ENCODE results near the gene RASSF7.

RASSF7 gene

GRCh38 chr11:529728-530411 is 30.9 kb upstream of the RASSF7 start:
- H3K4me3 Mint-ChIP-seq: no peak overlapping the region
- H3K4me1 Mint-ChIP-seq (ENCODE audit: low read depth): no peaks in the 10 kb centered on the region
- H3K9me3 Mint-ChIP-seq: no peaks in the 10 kb centered on the region
- H3K36me3 Mint-ChIP-seq (ENCODE audit: low read depth): peaks cover 8% of the 10 kb centered on the region
- H3K27me3 Mint-ChIP-seq: no peaks in the 10 kb centered on the region
- no peak overlapping the region for H3K27ac Mint-ChIP-seq

GRCh38 chr11:530960-531831 is 29.6 kb upstream of the RASSF7 start:
- H3K27me3 Mint-ChIP-seq: no peaks in the 10 kb centered on the region
- H3K27ac Mint-ChIP-seq: no peak overlapping the region
- H3K36me3 Mint-ChIP-seq (ENCODE audit: low read depth): peaks cover 8% of the 10 kb centered on the region
- peaks cover 2% of the 10 kb centered on the region for H3K4me1 Mint-ChIP-seq (ENCODE audit: low read depth)
- H3K4me3 Mint-ChIP-seq: no peak overlapping the region
- no peaks in the 10 kb centered on the region for H3K9me3 Mint-ChIP-seq

DNA sequence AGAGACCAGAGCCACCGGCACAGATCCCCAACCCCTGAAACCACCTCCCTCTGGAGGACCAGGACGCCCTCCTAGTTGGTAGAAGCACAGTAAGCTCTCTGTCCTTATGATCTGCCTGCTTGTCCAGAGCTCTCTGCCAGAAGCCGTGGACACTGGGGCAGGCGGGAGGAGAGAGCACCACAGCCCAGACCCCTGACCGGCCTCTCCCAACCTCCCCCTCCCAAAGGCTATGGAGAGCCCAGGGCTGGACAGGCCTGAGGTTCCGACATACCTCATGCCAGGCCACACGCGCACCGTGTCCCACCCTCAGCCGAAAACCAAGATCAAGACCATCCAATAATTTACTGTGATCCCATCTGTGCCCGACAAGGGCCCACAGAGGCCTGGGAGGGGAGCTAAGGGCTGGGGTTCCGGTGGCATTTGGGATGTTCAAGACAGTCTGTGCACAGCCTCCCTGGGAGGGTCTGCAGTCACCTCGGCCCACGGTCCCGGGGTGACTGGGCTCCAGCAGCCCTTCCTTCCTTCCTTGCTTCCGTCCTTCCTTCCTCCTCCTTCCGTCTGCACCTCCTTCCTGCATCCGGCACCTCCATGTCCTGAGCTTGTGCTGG is 28.7 kb upstream of the RASSF7 start:
- Mint-ChIP-seq H3K4me3 (no peak overlapping the region), H3K4me1 (ENCODE audit: low read depth) (peaks cover 5% of the 10 kb centered on the region), H3K27ac (no peak overlapping the region), H3K27me3 (no peaks in the 10 kb centered on the region), H3K36me3 (ENCODE audit: low read depth) (peaks cover 8% of the 10 kb centered on the region), H3K9me3 (no peaks in the 10 kb centered on the region)

DNA sequence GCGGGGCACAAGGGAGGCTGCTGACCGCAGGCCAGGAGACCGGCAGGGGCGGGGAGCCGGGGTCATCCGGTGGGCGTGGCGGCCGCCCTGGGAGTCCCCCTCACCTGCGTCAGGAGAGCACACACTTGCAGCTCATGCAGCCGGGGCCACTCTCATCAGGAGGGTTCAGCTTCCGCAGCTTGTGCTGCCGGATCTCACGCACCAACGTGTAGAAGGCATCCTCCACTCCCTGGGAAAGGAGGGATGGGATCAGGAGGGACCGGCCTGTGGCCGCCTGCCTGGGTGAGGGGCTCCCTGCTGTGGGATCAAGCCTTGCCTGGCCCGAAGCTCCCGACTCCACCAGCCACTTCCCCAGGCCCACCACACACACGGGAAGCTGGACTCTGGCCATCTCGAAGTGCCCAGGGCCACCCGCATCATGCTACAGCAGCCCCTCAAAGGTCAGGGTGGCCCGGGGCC is 28.2 kb upstream of the RASSF7 start:
- H3K27ac Mint-ChIP-seq: no peak overlapping the region
- H3K4me1 Mint-ChIP-seq (ENCODE audit: low read depth): peaks cover 5% of the 10 kb centered on the region
- H3K27me3 Mint-ChIP-seq: no peaks in the 10 kb centered on the region
- H3K36me3 Mint-ChIP-seq (ENCODE audit: low read depth): peaks cover 8% of the 10 kb centered on the region
- no peak overlapping the region for H3K4me3 Mint-ChIP-seq
- H3K9me3 Mint-ChIP-seq: no peaks in the 10 kb centered on the region

DNA sequence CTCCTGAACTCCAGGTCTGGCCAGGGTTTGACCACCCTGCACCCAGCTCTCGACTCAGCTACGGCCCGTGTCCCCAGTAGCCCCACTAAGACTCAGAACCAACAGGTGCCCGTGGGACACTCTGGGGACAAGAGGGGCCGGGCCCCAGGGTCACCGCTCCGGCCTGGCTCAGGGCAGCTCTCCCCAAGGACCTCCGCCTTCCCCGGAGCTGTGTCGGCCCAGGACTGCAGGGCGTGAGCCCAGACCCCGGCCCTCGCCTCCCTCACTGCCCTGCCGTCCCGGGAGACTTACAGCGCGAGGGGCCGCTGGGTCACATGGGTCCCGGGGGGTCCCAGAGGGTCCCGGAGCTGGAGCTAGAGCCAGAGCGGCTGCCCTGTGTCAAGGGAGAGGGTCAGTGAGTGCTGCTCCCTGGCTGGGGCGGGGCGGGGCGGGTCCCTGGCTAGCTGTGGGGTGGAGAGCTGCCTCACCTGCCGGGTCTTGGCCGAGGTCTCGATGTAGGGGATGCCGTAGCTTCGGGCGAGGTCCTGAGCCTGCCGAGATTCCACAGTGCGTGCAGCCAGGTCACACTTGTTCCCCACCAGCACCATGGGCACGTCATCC is 27.7 kb upstream of the RASSF7 start:
- Mint-ChIP-seq H3K4me3 (no peak overlapping the region), H3K9me3 (no peaks in the 10 kb centered on the region), H3K27ac (no peak overlapping the region), H3K36me3 (ENCODE audit: low read depth) (peaks cover 8% of the 10 kb centered on the region), H3K27me3 (no peaks in the 10 kb centered on the region), H3K4me1 (ENCODE audit: low read depth) (peaks cover 10% of the 10 kb centered on the region)

- Mint-ChIP-seq H3K4me3 (peak overlapping the region; percentile 76), H3K9me3 (no peaks in the 10 kb centered on the region), H3K27me3 (no peaks in the 10 kb centered on the region), H3K27ac (no peak overlapping the region), H3K4me1 (ENCODE audit: low read depth) (peaks cover 11% of the 10 kb centered on the region), H3K36me3 (ENCODE audit: low read depth) (peaks cover 8% of the 10 kb centered on the region)
These were observed 27.0 kb upstream of the RASSF7 start for GRCh38 chr11:533586-534395.

GRCh38 chr11:534396-535209 is 26.2 kb upstream of the RASSF7 start:
- peak overlapping the region; percentile 76 for H3K4me3 Mint-ChIP-seq
- H3K27me3 Mint-ChIP-seq: no peaks in the 10 kb centered on the region
- no peak overlapping the region for H3K27ac Mint-ChIP-seq
- H3K36me3 Mint-ChIP-seq (ENCODE audit: low read depth): peaks cover 8% of the 10 kb centered on the region
- peaks cover 11% of the 10 kb centered on the region for H3K4me1 Mint-ChIP-seq (ENCODE audit: low read depth)
- H3K9me3 Mint-ChIP-seq: no peaks in the 10 kb centered on the region

DNA sequence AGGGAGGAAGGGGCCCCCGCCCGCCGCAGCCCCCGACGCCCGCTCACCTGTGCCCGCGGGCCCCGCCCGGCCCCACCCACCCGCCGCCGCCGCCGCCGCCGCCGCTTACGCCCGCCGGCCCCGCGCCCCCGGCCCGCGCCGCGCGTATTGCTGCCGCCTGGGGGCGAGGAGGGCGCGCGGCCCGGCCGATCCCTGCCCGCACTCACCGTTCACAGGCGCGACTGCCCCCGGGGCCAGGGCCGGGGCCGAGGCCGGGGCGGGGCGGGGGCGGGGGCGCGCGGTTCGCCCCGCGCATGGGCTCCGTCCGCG is 25.6 kb upstream of the RASSF7 start:
- H3K4me3 Mint-ChIP-seq: no peak overlapping the region
- H3K36me3 Mint-ChIP-seq (ENCODE audit: low read depth): peaks cover 8% of the 10 kb centered on the region
- no peak overlapping the region for H3K27ac Mint-ChIP-seq
- no peaks in the 10 kb centered on the region for H3K27me3 Mint-ChIP-seq
- H3K4me1 Mint-ChIP-seq (ENCODE audit: low read depth): peaks cover 11% of the 10 kb centered on the region
- no peaks in the 10 kb centered on the region for H3K9me3 Mint-ChIP-seq

GRCh38 chr11:535519-536454 is 25.0 kb upstream of the RASSF7 start, which contains the start of gene HRAS:
TSS of gene HRAS (minus strand) at chr11:535576.
- Mint-ChIP-seq H3K36me3 (ENCODE audit: low read depth) (peaks cover 8% of the 10 kb centered on the region), H3K27ac (peak within 1 kb of the TSS; percentile 93), H3K27me3 (no peaks in the 10 kb centered on the region), H3K9me3 (no peaks in the 10 kb centered on the region), H3K4me3 (peak within 1 kb of the TSS; percentile 92), H3K4me1 (ENCODE audit: low read depth) (peaks cover 11% of the 10 kb centered on the region)

DNA sequence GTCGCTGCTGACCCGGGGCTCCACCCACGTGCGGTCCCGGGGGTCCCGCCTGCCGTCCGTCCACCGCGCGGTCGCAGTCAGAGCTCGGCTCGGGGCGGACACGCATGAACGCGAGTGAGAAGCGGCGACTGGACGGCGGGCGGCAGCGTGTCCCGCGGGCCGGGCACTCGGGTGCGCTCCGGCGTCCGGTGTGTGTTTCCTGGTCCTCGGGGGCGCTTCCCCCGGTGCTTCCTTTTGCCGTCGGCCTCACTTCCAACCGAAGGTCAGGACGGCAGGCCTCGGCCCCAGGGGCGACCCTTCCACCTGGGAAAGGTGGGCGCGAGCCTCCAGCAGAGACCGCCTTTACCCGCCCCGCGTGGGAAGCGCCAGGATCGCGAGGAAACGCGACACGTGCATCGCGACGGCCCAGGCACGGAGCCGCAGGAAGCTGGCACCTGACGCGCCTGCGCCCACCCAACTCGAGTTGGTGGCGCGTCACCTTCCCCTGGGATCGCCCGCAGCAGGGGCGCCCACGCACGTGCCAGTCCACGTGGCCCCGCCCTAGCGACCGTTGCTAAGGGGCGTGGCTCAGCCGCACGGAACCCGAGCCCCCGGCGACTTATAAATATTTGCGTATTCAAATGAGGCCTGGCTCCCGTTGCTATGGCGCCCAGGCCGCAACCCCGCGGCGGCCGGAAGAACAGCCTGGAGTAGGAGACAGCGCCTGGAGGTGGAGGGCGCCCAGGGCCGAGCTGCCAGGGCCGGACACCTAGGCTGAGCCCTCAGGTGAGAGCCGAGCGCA is 23.7 kb upstream of the RASSF7 start, which contains the start of gene LRRC56:
Gene LRRC56, plus strand, starts transcription at position 687 of the 781 bp plus-strand sequence. CDS start 3,158 bp downstream, outside the sequence.
- Mint-ChIP-seq H3K36me3 (ENCODE audit: low read depth) (peaks cover 3% of the 10 kb centered on the region), H3K27me3 (no peaks in the 10 kb centered on the region), H3K4me3 (peak within 1 kb of the TSS; percentile 92), H3K9me3 (no peaks in the 10 kb centered on the region), H3K27ac (peak within 1 kb of the TSS; percentile 93), H3K4me1 (ENCODE audit: low read depth) (peaks cover 11% of the 10 kb centered on the region)

DNA sequence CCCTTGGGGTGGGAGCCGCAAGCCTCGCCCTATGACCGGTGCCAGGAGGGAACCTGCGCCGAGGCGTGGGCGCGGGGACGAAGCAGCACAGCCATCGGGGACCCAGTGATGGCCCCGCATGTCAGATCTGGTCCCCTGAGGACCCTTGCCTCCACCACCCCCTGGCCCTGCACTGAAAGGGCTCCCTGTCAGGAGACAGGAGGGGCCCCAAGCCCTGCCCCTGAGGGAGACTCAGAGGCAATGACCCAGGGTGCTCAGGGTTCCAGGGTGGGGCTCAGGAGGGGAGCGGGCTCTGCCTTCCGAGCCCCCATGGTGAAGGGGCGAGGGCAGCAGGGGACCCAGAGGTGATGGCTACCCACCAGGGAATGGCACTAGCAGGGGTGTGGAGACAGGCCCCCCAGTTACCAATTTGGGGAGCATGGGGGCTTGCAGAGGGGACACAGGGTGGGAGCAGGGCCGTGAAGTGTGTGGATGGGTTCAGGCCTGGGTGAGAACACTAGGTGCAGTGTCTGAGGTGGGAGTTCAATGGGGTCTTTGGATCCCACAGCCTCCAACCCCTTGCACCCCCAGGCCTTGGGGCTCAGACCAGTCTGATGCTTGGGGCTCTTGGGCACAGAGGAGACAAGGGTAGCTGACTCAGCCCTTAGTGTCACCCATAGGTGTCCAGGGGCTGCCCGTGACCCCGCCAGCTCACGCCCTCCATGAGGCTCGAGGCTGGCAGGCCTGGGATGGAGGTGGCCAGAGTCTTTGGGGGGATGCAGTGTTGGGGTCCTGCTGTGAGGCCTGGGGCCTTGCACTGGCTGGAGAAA is 22.9 kb upstream of the RASSF7 start:
- peak overlapping the region; percentile 45 for H3K27ac Mint-ChIP-seq
- H3K4me1 Mint-ChIP-seq (ENCODE audit: low read depth): peaks cover 11% of the 10 kb centered on the region
- no peaks in the 10 kb centered on the region for H3K36me3 Mint-ChIP-seq (ENCODE audit: low read depth)
- no peaks in the 10 kb centered on the region for H3K27me3 Mint-ChIP-seq
- no peaks in the 10 kb centered on the region for H3K9me3 Mint-ChIP-seq
- peak overlapping the region; percentile 92 for H3K4me3 Mint-ChIP-seq

All from stimulated activated naive CD8-positive, alpha-beta T cell treated with anti-CD3 and anti-CD28 coated beads, Interleukin-15, Interleukin-2, amounts not matched to agents 100 ng/mL and 50 ng/mL, for 24 hours (primary cell).